DND-41 (cell line): ENCODE results near the gene ETFRF1.

Experiments
- ATAC-seq: fragments of 200-7000 bp; cut with Tn5 transposase; 3 replicates; pipeline ENCODE4 v1.9.1; 2021; ENCODE audit warnings: low read depth; ENCODE audit not compliant: insufficient read depth
- DNase-seq: peaks from one replicate; pipeline ENCODE4 v3.0.0-alpha.2; 2020
- H2AFZ ChIP-seq: 2 replicates; pipeline ENCODE4 v1.6.0; 2012; ENCODE audit warnings: low read depth, low read length
- H3K27ac ChIP-seq: 2 replicates; pipeline ENCODE4 v1.5.1; 2012; ENCODE audit warnings: low read length, inconsistent platforms
- H3K27me3 ChIP-seq: fragments of 200-600 bp; sonication (generic); 2 replicates; pipeline ENCODE4 v1.6.0; 2012; ENCODE audit warnings: low read length, mild to moderate bottlenecking, inconsistent platforms; ENCODE audit not compliant: insufficient read depth, poor library complexity
- H3K36me3 ChIP-seq: 2 replicates; pipeline ENCODE4 v1.5.1; 2012; ENCODE audit warnings: low read length, inconsistent platforms; ENCODE audit not compliant: insufficient read depth
- H3K4me1 ChIP-seq: 2 replicates; pipeline ENCODE4 v1.5.1; 2012; ENCODE audit warnings: mild to moderate bottlenecking, low read length; ENCODE audit not compliant: insufficient read depth
- H3K4me2 ChIP-seq: 2 replicates; pipeline ENCODE4 v1.6.0; 2012; ENCODE audit warnings: mild to moderate bottlenecking, moderate library complexity, low read length, inconsistent platforms; ENCODE audit not compliant: insufficient read depth
- H3K4me3 ChIP-seq, 2 experiments: fragments of 200-600 bp in 1 of 2; shearing (Covaris generic) in 1 of 2; 2 replicates each; pipeline ENCODE4 v1.5.1; 2012 to 2016; ENCODE audit warnings: inconsistent platforms in 2 of 2, low read length in 2 of 2, mild to moderate bottlenecking in 2 of 2, low read depth in 1 of 2, moderate library complexity in 1 of 2
- H3K79me2 ChIP-seq: 2 replicates; pipeline ENCODE4 v1.6.0; 2012; ENCODE audit warnings: low read length, inconsistent platforms; ENCODE audit not compliant: insufficient read depth
- H3K9ac ChIP-seq: 2 replicates; pipeline ENCODE4 v1.6.0; 2012; ENCODE audit warnings: low read depth, mild to moderate bottlenecking, inconsistent platforms, low read length, moderate library complexity
- H3K9me3 ChIP-seq: 2 replicates; pipeline ENCODE4 v1.5.1; 2012; ENCODE audit warnings: low read length, moderate library complexity, mild to moderate bottlenecking, inconsistent platforms; ENCODE audit not compliant: insufficient read depth, severe bottlenecking
- H4K20me1 ChIP-seq: 2 replicates; pipeline ENCODE4 v1.6.0; 2012; ENCODE audit warnings: low read length; ENCODE audit not compliant: insufficient read depth
- CTCF ChIP-seq: IDR thresholded peaks from 2 replicates; pipeline ENCODE4 v1.5.1; 2012; ENCODE audit warnings: borderline replicate concordance, low read length, moderate library complexity, mild to moderate bottlenecking; ENCODE audit not compliant: poor library complexity, severe bottlenecking; ENCODE audit errors: extremely low read depth
- EZH2 ChIP-seq: IDR thresholded peaks from 3 replicates; pipeline ENCODE4 v1.6.1; 2012; ENCODE audit warnings: borderline replicate concordance, low read depth, mild to moderate bottlenecking, moderate library complexity, low read length, inconsistent platforms; ENCODE audit not compliant: severe bottlenecking

ETFRF1 gene

DNA sequence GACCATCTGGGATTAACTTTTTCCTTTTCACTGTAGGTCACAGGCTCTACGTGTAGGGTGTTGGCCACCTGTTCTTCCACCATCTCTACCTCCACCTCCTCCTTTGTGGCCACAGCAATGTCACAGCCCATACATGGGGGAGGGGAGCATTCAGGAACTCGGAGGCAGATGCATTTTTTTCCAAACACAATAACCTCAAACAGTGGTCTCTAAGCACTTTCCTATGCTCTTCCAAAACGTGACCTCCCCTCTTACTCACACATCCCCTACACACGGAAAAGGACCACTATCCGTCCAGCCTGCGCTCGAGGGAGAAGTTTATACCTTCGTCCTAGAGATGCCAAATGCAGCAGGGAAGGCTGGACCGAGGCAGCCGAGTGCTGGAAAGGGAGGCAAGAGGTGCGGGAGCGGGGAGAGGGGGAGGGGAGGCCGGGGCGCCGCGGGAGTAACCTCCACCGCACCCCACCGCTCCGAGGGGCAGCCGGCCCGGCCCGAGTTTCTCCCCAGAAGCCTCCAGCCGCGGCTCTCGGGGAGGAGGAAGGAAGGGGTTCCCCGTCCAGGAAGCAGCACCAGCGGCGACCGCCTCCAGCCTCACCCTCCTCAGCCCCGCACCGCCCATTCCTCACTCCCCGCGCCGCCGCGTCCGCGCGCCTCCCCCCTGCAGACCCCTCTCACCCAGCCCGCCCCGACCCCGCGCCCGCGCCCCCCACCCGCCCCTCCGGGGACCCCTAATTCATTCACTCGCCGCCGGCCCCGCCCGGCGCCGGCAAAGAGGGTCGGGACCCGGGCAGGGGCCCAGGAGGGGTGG lies 55.1 kb downstream of the ETFRF1 start:
- Histone ChIP-seq H3K79me2 (peaks cover 44% of the 10 kb centered on the region), H2AFZ (peak overlapping the region; percentile 78), H3K27ac (peak overlapping the region; percentile 68), H3K4me3 (peak overlapping the region; percentile 72 to 95), H3K4me1 (peaks cover 36% of the 10 kb centered on the region), H3K36me3 (no peaks in the 10 kb centered on the region; the same call in none of the 2 replicates), H3K27me3 (peaks cover 16% of the 10 kb centered on the region), H4K20me1 (peaks cover 14% of the 10 kb centered on the region), H3K9ac (peak overlapping the region; percentile 63), H3K9me3 (no peaks in the 10 kb centered on the region), H3K4me2 (peak overlapping the region; percentile 94)
- peak; percentile 63 for ATAC-seq
- TF ChIP-seq EZH2 (no peak), CTCF (no peak)
- DNase-seq, result peak; percentile 50

DNA sequence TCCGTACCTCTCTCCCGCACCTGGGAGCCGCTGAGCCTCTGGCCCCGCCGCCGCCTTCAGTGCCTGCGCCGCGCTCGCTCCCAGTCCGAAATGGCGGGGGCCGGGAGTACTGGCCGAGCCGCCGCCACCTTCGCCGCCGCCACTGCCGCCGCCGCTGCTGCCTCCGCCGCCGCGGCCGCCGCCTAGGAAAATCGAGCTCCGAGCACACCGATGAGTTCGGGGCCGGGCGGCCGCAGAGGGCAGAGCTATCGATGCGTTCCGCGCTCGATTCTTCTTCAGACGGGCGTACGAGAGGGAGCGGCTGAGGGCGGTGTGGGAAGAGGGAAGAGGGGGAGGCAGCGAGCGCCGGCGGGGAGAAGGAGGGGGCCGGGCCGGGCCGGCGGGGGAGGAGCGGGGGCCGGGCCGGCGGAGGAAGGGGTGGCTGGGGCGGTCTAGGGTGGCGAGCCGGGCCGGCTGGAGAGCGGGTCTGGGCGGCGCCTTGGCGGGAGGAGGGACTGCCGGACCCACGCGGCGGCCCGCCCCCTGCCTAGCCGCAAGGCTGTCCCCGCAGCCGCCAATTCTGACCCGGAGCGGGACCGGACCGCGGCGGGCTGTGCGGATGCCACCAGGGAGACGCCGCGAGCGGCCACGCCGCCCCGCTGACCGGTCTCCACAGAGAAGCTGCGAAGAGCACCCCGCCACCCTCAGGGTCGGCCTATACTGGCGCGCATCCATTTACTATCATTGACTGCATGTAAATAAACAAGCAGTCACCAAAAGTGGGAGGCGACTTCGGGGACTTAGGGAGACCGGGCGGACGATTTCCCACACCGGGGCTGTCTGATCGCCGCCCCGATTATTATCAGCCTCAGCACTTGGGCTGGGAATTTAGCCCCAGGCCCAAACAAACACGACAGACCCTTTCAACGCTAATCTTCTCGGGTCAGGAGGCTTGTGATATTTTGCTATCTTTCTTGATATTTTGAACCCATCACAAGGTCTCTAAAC lies 56.0 kb downstream of the ETFRF1 start, which contains the start of gene KRAS:
KRAS (minus strand) TSS at position 186 of the 987 bp plus-strand sequence.
- H3K9me3 ChIP-seq, result no peaks in the 10 kb centered on the region
- no peaks in the 10 kb centered on the region; the same call in none of the 2 replicates for H3K36me3 ChIP-seq
- no peak for TF ChIP-seq CTCF
- TF ChIP-seq EZH2, result peak; percentile 60
- DNase-seq (peak; percentile 94), ATAC-seq (peak; percentile 90)
- H3K4me2 ChIP-seq, result peak within 1 kb of the TSS; percentile 94
- H3K9ac ChIP-seq, result peak within 1 kb of the TSS; percentile 63
- H3K27me3 ChIP-seq, result peaks cover 16% of the 10 kb centered on the region
- peak within 1 kb of the TSS; percentile 68 for H3K27ac ChIP-seq
- H3K79me2 ChIP-seq, result peaks cover 36% of the 10 kb centered on the region
- H4K20me1 ChIP-seq, result peaks cover 10% of the 10 kb centered on the region
- peaks cover 36% of the 10 kb centered on the region for H3K4me1 ChIP-seq
- peak within 1 kb of the TSS; percentile 72 to 95 for H3K4me3 ChIP-seq
- H2AFZ ChIP-seq, result peak within 1 kb of the TSS; percentile 89

- Histone ChIP-seq H3K79me2 (peaks cover 36% of the 10 kb centered on the region), H2AFZ (peak overlapping the region; percentile 89), H3K27ac (no peak overlapping the region), H3K9ac (peak overlapping the region; percentile 63), H3K27me3 (peaks cover 16% of the 10 kb centered on the region), H3K4me2 (peak overlapping the region; percentile 77), H4K20me1 (peaks cover 10% of the 10 kb centered on the region), H3K4me3 (peak overlapping the region in 1 of 2 experiments; percentile 95; a peak in 2 of 4 replicates), H3K36me3 (no peaks in the 10 kb centered on the region; the same call in none of the 2 replicates), H3K4me1 (peaks cover 36% of the 10 kb centered on the region), H3K9me3 (no peaks in the 10 kb centered on the region)
- ATAC-seq, result no peak
- DNase-seq, result no peak
- TF ChIP-seq EZH2 (no peak), CTCF (no peak)
Measured at GRCh38 chr12:25251769-25252168, 56.7 kb downstream of the ETFRF1 start.
